CD4-positive, alpha-beta T cell treated with Interferon gamma for 1 hour (primary cell): ENCODE measurements around the gene RNF144B.
"Not testable (repeated sequence)": the region's sequence is repeated elsewhere in the genome, so short reads cannot be mapped to it uniquely, and the experiment has no call there.

Experiments
- DNase-seq: peaks from one replicate; pipeline ENCODE4 v3.0.0-alpha.2; 2020

Gene RNF144B

GRCh38 chr6:18447552-18447951, 60.4 kb downstream of the RNF144B start:
- DNase-seq, result no peak

GRCh38 chr6:18451756-18452155, 64.6 kb downstream of the RNF144B start:
- DNase-seq, result no peak

- DNase-seq, result no peak
Measured at GRCh38 chr6:18454446-18454845, 67.3 kb downstream of the RNF144B start.

GRCh38 chr6:18457065-18457737, 70.1 kb downstream of the RNF144B start:
- DNase-seq, result no peak

- DNase-seq, result not testable (repeated sequence)
Measured at GRCh38 chr6:18458086-18458485, 70.9 kb downstream of the RNF144B start.

GRCh38 chr6:18463429-18463828, 76.3 kb downstream of the RNF144B start:
- DNase-seq, result no peak

- no peak for DNase-seq
Measured at GRCh38 chr6:18464176-18464575, 77.0 kb downstream of the RNF144B start.

GRCh38 chr6:18465410-18466154, 78.4 kb downstream of the RNF144B start:
- DNase-seq, result no peak

GRCh38 chr6:18467741-18468502, 80.8 kb downstream of the RNF144B start:
- DNase-seq, result no peak

- DNase-seq, result no peak
Measured at GRCh38 chr6:18468503-18468843, 81.3 kb downstream of the RNF144B start.

GRCh38 chr6:18469536-18469935, 82.4 kb downstream of the RNF144B start:
- no peak for DNase-seq

GRCh38 chr6:18471232-18471964, 84.2 kb downstream of the RNF144B start:
- no peak for DNase-seq

GRCh38 chr6:18472941-18473340, 85.8 kb downstream of the RNF144B start:
- no peak for DNase-seq

- DNase-seq, result no peak
Measured at GRCh38 chr6:18473755-18474154, 86.6 kb downstream of the RNF144B start.

GRCh38 chr6:18477301-18477941, 90.3 kb downstream of the RNF144B start:
- no peak for DNase-seq

- DNase-seq, result no peak
Measured at GRCh38 chr6:18478610-18479009, 91.5 kb downstream of the RNF144B start.

- no peak for DNase-seq
Measured at GRCh38 chr6:18481870-18482269, 94.7 kb downstream of the RNF144B start.

GRCh38 chr6:18485660-18486435, 98.7 kb downstream of the RNF144B start:
- DNase-seq, result no peak

- DNase-seq, result no peak
Measured at GRCh38 chr6:18488004-18488403, 100.9 kb downstream of the RNF144B start.

GRCh38 chr6:18488526-18489270, 101.5 kb downstream of the RNF144B start:
- DNase-seq, result no peak

GRCh38 chr6:18489335-18489734, 102.2 kb downstream of the RNF144B start:
- DNase-seq, result no peak
